Stimulated activated CD8-positive, alpha-beta memory T cell treated with anti-CD3 and anti-CD28 coated beads, Interleukin-12 subunit alpha, Interleukin-12 subunit beta, amount 100 ng/mL, for 24 hours (primary cell): ENCODE data around the gene LRTM2.
A peak's percentile ranks its signal among the peaks of the same experiment; 100 is the strongest.

ENCODE experiments used
- DNase-seq: peaks from one replicate; pipeline ENCODE4 v3.0.0-alpha.2; 2020; ENCODE audit errors: extremely low read depth

LRTM2 gene

GRCh38 chr12:1820191-1820895 is at the start of gene LRTM2:
TSS of gene LRTM2 (plus strand) at chr12:1820565. CDS start at chr12:1828149, 7,584 bp downstream.
- no peak for DNase-seq

- DNase-seq, result no peak
These were observed 46.3 kb upstream of the LRTM2 start for GRCh38 chr12:1773937-1774655.

GRCh38 chr12:1776170-1776921 is 44.0 kb upstream of the LRTM2 start:
- no peak for DNase-seq

GRCh38 chr12:1777798-1778197 is 42.6 kb upstream of the LRTM2 start:
- DNase-seq, result no peak

GRCh38 chr12:1778911-1779310 is 41.5 kb upstream of the LRTM2 start:
- DNase-seq, result no peak

GRCh38 chr12:1779783-1780182 is 40.6 kb upstream of the LRTM2 start:
- DNase-seq, result no peak

- DNase-seq, result no peak
These were observed 38.6 kb upstream of the LRTM2 start for GRCh38 chr12:1781772-1782171.

- no peak for DNase-seq
These were observed 38.1 kb upstream of the LRTM2 start for GRCh38 chr12:1782215-1782614.

GRCh38 chr12:1787714-1788113 is 32.7 kb upstream of the LRTM2 start:
- DNase-seq, result no peak

- no peak for DNase-seq
These were observed 29.9 kb upstream of the LRTM2 start for GRCh38 chr12:1790444-1790843.

GRCh38 chr12:1791104-1791841 is 29.1 kb upstream of the LRTM2 start:
- DNase-seq, result no peak

GRCh38 chr12:1792406-1792805 is 28.0 kb upstream of the LRTM2 start:
- no peak for DNase-seq

GRCh38 chr12:1793426-1794210 is 26.7 kb upstream of the LRTM2 start:
- no peak for DNase-seq

GRCh38 chr12:1794440-1795090 is 25.8 kb upstream of the LRTM2 start:
- DNase-seq, result no peak

- DNase-seq, result no peak
These were observed 25.1 kb upstream of the LRTM2 start for GRCh38 chr12:1795221-1795784.

GRCh38 chr12:1795785-1796514 is 24.4 kb upstream of the LRTM2 start:
- DNase-seq, result peak; percentile 85

GRCh38 chr12:1796515-1797010 is 23.8 kb upstream of the LRTM2 start:
- no peak for DNase-seq

GRCh38 chr12:1797011-1797901 is 23.1 kb upstream of the LRTM2 start:
- DNase-seq, result no peak
